GM18861 (cell line): Measurements from ENCODE around the gene UGT1A9.
"Not testable (repeated sequence)": the region's sequence is repeated elsewhere in the genome, so short reads cannot be mapped to it uniquely, and the experiment has no call there.

Experiments used
- ATAC-seq: cut with Tn5 transposase; IDR thresholded peaks from one replicate; pipeline ENCODE4 v1.9.1; 2021; ENCODE audit not compliant: unreplicated experiment

Gene UGT1A9

GRCh38 chr2:233680361-233681045 lies 8.8 kb downstream of the UGT1A9 start:
- ATAC-seq = no peak

DNA sequence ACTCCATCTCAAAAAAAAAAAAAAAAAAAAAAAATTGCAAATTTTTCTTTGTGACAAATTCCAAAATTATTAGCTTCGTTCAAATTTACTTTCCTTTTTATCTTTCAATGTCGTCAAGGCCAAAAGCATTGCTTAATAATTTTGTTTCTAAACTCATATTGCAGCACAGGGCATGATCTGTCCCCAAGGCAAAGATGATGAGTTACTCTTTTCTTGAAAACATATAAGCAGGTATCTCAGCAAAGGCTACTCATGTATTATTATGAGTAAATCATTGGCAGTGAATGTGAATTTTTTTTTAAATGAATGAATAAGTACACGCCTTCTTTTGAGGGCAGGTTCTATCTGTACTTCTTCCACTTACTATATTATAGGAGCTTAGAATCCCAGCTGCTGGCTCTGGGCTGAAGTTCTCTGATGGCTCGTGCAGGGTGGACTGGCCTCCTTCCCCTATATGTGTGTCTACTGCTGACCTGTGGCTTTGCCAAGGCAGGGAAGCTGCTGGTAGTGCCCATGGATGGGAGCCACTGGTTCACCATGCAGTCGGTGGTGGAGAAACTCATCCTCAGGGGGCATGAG lies 9.9 kb downstream of the UGT1A9 start, which contains the start of gene UGT1A7:
UGT1A7 (plus strand) TSS at position 381 of the 579 bp plus-strand sequence; CDS start at position 418, 37 bp downstream.
- no peak for ATAC-seq

- no peak for ATAC-seq
These were observed 12.9 kb downstream of the UGT1A9 start for GRCh38 chr2:233684640-233685039.

DNA sequence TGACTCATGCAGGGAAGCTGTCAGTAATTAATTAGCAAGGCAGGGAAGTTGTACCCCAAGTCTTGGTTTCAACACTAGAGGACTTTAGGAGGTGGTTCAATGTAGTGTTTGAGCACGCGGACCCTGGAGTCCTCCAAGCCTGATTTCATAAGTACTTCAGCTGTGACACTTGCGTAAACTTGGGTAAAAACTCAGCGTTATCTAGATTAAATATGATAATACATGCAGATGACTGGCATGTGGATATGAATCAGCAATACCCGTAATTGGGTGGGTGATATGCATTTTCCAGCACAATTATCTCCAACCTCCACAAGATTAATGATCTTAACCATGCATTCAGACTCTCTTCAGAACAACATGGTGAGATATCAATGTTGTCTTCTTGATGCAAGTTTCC lies 15.2 kb downstream of the UGT1A9 start:
- no peak for ATAC-seq

GRCh38 chr2:233688341-233688740 lies 16.6 kb downstream of the UGT1A9 start:
- ATAC-seq = no peak

DNA sequence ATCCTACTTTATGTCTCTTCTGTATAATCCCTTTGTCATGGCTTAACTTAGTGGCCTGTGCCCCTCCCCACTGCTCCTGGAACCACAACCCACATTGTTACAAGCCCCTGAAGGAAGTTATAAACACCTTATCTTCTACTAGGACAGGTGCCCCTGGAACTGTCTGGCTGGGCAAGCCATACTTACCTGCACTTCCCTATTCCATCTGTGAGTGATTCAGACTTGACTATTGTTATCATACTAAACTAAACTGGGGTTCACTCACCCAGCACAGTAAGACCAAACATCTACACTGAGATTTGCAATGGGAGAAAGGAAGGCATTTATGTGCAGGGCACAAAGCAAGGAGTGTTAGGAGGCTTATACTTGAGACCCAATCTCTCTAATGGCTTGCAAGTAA lies 17.3 kb downstream of the UGT1A9 start:
- no peak for ATAC-seq

DNA sequence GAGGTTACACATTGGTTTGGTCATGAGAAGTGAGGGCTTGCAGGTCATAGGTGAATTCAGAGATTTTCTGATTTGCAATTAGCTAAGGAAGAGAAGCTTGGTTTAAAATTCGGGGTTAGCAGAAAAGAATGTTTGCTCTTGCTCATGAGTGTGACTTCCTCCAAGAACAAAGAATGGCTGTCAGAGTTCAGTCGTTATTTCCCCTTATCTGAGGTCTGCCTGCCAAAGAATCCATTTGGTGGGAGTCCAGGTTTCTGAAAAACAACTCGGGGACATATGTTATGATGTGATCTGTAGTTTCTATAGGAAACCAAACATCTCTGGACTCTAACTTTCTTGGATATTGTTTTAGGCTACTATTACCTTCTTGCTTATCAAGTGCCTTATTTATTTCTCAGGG lies 17.8 kb downstream of the UGT1A9 start:
- ATAC-seq = no peak

DNA sequence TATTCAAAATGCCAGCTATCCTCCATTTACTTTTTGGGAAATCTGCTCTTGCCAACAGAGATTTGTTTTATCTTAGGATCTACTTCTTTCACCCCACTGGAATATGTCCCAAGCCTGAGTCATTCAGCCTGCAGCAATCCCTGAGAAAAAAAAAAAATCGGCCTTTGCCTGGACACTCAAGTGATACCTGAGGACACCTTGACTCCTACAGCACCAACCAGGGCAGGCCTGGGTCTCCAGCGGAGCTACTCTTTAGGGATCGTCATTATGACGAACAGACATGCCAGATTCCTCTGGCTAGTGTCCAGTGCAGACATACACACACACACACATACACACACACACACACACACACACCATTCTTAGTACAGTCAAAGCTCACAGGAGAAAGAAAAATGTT lies 18.7 kb downstream of the UGT1A9 start:
- no peak for ATAC-seq

- no peak for ATAC-seq
These were observed 20.0 kb downstream of the UGT1A9 start for GRCh38 chr2:233691443-233692433.

GRCh38 chr2:233692648-233693047 lies 20.9 kb downstream of the UGT1A9 start, which contains the start of gene UGT1A6:
TSS of gene UGT1A6 (plus strand) at chr2:233692890. CDS start at chr2:233693005, 115 bp downstream.
- no peak for ATAC-seq

DNA sequence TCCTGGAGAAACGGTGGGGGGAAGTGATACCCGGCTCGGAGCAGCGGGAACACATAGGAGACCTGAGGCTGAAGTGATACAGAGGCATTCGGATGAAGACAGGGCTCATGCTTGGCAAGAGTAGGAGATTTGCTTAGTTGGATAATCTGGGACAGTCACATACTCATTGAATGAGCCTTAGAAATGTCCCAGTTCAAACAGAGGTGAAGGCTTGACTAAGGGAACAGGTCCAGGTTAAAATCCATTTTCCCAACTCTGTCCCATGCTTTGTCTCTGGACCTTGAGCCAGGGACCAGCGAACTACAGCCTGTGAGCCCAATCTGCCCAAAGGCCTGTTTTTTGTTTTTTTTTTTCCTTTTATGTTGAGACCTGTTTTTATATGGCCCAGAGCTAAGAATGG lies 22.3 kb downstream of the UGT1A9 start:
- no peak for ATAC-seq

DNA sequence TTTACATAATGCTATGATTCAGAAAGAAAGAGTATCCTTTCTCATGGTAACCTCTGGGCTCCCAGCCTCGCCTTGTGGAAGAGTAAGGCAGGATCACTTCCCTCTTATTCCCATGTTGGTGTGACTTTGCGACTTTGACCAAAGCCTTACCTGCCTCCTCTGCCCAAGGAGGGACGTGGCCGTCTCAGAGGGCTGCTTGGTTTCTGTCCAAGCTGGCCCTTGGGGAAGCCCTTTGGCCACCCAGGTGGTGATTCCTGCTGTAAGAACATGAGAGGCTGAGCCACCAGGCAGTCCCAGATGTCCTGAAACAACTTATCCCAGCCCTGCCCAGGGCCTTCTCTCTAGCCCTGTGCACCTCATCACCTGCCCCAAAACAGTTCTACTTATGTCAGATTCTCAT lies 27.0 kb downstream of the UGT1A9 start:
- ATAC-seq = no peak

DNA sequence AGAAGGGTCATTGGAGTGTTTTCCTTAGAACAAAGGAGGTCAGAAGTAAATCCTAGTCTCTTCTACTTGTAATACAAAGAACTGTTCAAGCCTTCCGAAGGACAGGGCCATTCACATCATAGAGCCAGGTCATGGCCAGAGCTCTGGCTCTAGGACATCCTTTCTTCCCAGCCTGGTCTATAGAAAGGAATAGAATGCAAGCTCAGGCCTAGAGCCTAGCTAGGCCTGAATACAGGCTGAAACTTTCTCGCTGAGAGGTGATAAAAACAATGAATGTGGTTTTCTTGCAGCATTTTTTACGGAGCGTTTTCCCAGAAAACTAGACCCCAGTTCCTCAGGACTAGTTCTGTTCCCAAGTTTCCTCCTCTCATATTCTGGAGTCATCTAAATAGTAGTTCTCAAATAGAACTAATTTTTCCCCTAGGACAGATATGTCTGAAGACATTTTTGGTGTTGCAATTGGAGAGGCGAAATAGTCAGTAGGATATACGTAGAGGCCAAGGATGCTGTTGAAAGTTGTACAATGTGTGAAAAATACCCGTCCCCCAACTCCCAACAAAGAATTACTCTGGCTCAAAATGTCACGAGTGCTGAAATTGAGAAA lies 27.8 kb downstream of the UGT1A9 start:
- no peak for ATAC-seq

DNA sequence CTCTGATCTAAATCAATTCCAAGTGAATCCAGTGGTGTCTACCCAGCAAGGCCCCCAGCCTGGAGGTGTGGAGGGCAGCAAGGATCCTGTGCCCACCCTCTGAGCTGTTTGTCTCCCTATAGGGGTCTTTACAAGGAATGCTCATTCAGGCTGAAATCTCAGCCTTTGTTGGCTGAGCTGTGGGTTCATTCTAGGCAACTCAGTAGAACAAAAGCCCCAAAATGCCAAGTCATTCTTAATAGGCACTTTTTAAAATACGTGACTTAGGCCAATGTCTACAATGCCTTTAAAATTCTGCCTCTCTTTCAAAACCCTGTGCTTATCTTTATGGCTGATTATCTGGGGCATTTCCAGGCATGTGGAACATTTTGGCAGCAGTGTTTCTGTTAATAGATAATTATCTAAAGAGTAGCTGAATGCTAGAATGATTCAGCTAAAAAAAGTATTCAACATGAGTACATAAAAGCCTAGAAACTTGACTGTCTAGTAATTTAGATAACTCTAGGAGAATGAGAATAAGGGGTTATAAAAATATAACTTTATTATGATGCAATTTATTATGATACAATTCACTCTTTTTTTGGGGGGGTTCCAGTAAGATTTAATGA lies 28.4 kb downstream of the UGT1A9 start:
- ATAC-seq = no peak

GRCh38 chr2:233700842-233701241 lies 29.1 kb downstream of the UGT1A9 start:
- ATAC-seq = not testable (repeated sequence)

DNA sequence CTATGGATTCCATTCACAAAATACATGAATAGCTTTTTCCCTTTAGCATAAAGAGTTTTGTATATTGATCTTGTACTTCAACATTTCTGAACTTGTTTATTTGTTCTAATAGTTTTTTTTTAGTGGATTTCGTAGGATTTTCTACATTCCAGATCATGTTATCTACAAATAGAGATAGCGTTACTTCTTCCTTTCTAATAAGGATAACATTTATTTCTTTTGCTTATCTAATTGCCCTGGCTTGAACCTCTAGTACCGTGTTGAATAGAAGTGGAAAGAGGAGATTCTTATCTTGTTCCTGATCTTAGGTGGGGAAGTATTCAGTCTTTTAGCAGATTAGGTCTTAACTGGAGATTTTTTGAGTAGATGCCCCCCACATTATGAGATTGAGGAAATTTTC lies 30.5 kb downstream of the UGT1A9 start:
- no peak for ATAC-seq

DNA sequence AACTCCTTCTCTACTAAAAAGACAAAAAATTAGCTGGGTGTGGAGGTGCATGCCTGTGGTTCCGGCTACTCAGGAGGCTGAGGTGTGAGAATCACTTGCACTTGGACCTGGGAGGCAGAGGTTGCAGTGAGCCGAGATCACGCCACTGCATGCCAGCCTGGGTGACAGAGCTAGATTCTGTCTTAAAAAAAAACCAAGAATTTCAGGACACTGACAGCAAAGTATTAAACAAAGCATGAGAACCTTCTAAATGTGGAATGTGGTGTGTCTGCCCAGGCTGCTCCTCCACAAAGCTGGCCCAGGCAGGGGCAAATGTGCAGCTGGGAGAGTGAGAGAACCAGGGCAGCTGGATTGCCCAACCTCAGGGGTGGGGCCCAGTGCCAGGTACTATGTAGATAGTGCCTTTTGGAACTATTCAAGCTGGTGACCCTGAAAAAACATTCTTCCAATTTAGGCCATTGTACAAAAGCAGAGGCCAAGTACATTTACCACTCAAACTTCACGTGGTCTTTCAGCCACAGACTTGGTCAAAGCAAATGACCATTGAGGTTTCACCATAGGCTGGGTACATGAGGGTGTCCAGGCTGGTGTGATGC lies 34.3 kb downstream of the UGT1A9 start:
- ATAC-seq = no peak

- no peak for ATAC-seq
These were observed 35.0 kb downstream of the UGT1A9 start for GRCh38 chr2:233706720-233707119.

DNA sequence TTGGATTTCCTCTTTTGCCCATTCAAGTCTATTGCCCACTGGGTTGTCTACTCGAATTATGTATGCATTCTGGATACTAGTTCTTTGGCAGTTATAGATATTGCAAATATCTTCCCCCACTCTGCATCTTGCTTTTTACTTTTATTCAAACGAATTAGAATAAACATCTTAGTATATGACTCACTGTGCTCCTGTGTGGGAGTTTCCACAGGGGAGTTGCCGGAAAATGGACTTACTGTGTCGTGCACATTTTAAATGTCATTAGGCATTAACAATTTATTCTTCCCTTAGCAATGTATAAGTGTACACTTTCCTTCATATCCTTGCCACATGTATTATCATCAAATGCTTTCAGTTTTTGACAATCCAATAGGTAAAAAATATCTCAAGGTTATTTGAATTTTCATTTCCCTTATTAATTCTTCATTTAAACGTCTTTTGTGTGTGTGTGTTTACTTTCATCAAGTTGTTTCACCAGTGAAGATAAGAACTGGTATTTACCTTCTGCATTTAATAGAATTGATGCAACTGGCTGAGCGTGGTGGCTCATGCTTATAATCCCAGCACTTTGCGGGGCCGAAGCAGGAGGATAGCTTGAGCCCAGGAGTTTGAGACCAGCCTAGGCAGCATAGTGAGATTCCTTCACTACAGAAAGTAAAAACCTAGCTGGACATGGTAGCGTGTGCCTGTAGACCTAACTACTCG lies 36.4 kb downstream of the UGT1A9 start:
- ATAC-seq = no peak

DNA sequence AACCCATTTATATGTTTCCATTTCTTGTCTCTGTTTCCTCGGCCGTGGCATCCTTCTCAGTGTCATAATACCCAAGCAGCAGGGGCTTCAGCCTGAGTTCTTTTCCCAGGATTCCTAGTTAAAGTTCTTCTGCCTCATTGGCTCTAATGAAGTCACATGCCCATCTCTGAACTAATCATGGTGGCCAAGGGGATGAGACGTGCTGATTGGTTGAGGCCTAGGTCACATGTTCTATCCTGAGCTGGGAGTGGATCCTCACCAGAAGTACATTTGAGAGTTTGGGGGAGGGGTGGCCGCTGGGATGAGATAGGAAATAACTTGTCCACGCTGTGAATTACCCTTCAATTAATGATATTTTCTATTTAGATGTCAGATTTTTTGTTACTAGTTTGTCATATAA lies 37.2 kb downstream of the UGT1A9 start:
- ATAC-seq = no peak
